ENCODE data around the gene RSPO4. TPM values are rescaled to one million over a fixed set of nuclear protein-coding genes. Genes with fewer than 3 reads are reported as not detected.

Gene RSPO4
- total and polyA plus RNA-seq, 2 experiments from 2014 or later = 2.8 to 4.5 TPM

- TF ChIP-seq REST (IDR thresholded peaks at IDR 0.05; ENCODE audit: unreplicated experiment) = no peak
- TF ChIP-seq STAT1 (IDR thresholded peaks at IDR 0.05; ENCODE audit: unreplicated experiment) = no peak
Observed at GRCh38 chr20:949717-950116, 52.4 kb downstream of the RSPO4 start (continued).

GRCh38 chr20:946826-947225, 55.3 kb downstream of the RSPO4 start:
- Histone ChIP-seq H3K27ac (ENCODE audit: low read depth) (no peak overlapping the region), H4K20me1 (replicated peaks; ENCODE audit: insufficient read depth) (no peaks in the 10 kb centered on the region), H2AFZ (no peak overlapping the region), H3K36me3 (ENCODE audit: insufficient read depth) (no peaks in the 10 kb centered on the region), H3K79me2 (replicated peaks; ENCODE audit: insufficient read depth) (no peaks in the 10 kb centered on the region), H3K9me2 (ENCODE audit: insufficient read depth) (peaks cover 6% of the 10 kb centered on the region; the same call in 1 of the 2 replicates), H3F3A (replicated peaks; ENCODE audit: low read depth) (no peaks in the 10 kb centered on the region), H3K27me3 (ENCODE audit: insufficient read depth) (no peaks in the 10 kb centered on the region), H3K4me2 (no peak overlapping the region), H3K4me3 (no peak overlapping the region), H3K4me1 (ENCODE audit: insufficient read depth) (peaks cover 21% of the 10 kb centered on the region)
- ATAC-seq = no peak
- no peaks in the 10 kb centered on the region for H3K36me3 Mint-ChIP-seq (ENCODE audit: low read depth)
- H3K4me3 Mint-ChIP-seq = no peak overlapping the region
- H3K27me3 Mint-ChIP-seq (ENCODE audit: insufficient read depth, low read depth, poor library complexity) = peaks cover 4% of the 10 kb centered on the region
- H3K9me3 Mint-ChIP-seq = no peaks in the 10 kb centered on the region; the same call in 2 of the 3 replicates
- H3K27ac Mint-ChIP-seq = no peak overlapping the region
- no peak for DNase-seq (ENCODE audit: low spot score)
- H3K4me1 Mint-ChIP-seq = peaks cover 26% of the 10 kb centered on the region
- TF ChIP-seq EZH2 (IDR thresholded peaks at IDR 0.05; ENCODE audit: low read depth, unreplicated experiment) (no peak), STAT1 (IDR thresholded peaks at IDR 0.05; ENCODE audit: unreplicated experiment) (no peak), POLR2AphosphoS5 (IDR thresholded peaks at IDR 0.05; ENCODE audit: low read depth) (no peak), CREB1 (CRISPR knock-in tag; IDR thresholded peaks at IDR 0.05; ENCODE audit: low read depth) (no peak), ZNF331 (CRISPR knock-in tag; IDR thresholded peaks at IDR 0.05; ENCODE audit: low read depth) (no peak), JUNB (IDR thresholded peaks at IDR 0.05; ENCODE audit: unreplicated experiment) (no peak), CTCF (conservative IDR thresholded peaks at IDR 0.05; ENCODE audit: low read depth in 2 of 2) (no peak), NANOG (IDR thresholded peaks at IDR 0.05; ENCODE audit: borderline replicate concordance) (no peak), REST (IDR thresholded peaks at IDR 0.05; ENCODE audit: unreplicated experiment) (no peak), ZNF114 (CRISPR knock-in tag; IDR thresholded peaks at IDR 0.05) (no peak), EZH2phosphoT487 (IDR thresholded peaks at IDR 0.05; ENCODE audit: unreplicated experiment) (no peak), ETS1 (IDR thresholded peaks at IDR 0.05) (no peak)

Data from GM23338 (cell line).